HG02571 (cell line): ENCODE measurements around the gene SUCO.
"Not testable (repeated sequence)": the region's sequence is repeated elsewhere in the genome, so short reads cannot be mapped to it uniquely, and the experiment has no call there.

ENCODE experiments used
- ATAC-seq: cut with Tn5 transposase; IDR thresholded peaks from one replicate; pipeline ENCODE4 v1.9.1; 2021; ENCODE audit warnings: mild to moderate bottlenecking, moderate library complexity; ENCODE audit not compliant: unreplicated experiment

Gene SUCO

GRCh38 chr1:172559572-172560210, 26.7 kb downstream of the SUCO start:
- no peak for ATAC-seq

GRCh38 chr1:172561252-172561651, 28.3 kb downstream of the SUCO start:
- ATAC-seq, result no peak

GRCh38 chr1:172566196-172566997, 33.4 kb downstream of the SUCO start:
- no peak for ATAC-seq

GRCh38 chr1:172567720-172568119, 34.8 kb downstream of the SUCO start:
- ATAC-seq, result no peak

- no peak for ATAC-seq
These were observed 41.1 kb downstream of the SUCO start for GRCh38 chr1:172574080-172574479.

- no peak for ATAC-seq
These were observed 45.6 kb downstream of the SUCO start for GRCh38 chr1:172578586-172578985.

GRCh38 chr1:172581273-172581672, 48.3 kb downstream of the SUCO start:
- no peak for ATAC-seq

- no peak for ATAC-seq
These were observed 48.8 kb downstream of the SUCO start for GRCh38 chr1:172581779-172582178.

- no peak for ATAC-seq
These were observed 49.9 kb downstream of the SUCO start for GRCh38 chr1:172582889-172583288.

GRCh38 chr1:172585348-172585747, 52.4 kb downstream of the SUCO start:
- no peak for ATAC-seq

GRCh38 chr1:172585861-172586260, 52.9 kb downstream of the SUCO start:
- no peak for ATAC-seq

GRCh38 chr1:172588296-172589291, 55.6 kb downstream of the SUCO start:
- ATAC-seq, result no peak

GRCh38 chr1:172589553-172589952, 56.6 kb downstream of the SUCO start:
- ATAC-seq, result no peak

- not testable (repeated sequence) for ATAC-seq
These were observed 58.5 kb downstream of the SUCO start for GRCh38 chr1:172591429-172591828.

GRCh38 chr1:172595066-172595465, 62.1 kb downstream of the SUCO start:
- ATAC-seq, result not testable (repeated sequence)

- not testable (repeated sequence) for ATAC-seq
These were observed 63.8 kb downstream of the SUCO start for GRCh38 chr1:172596782-172597181.

GRCh38 chr1:172599912-172600311, 67.0 kb downstream of the SUCO start:
- no peak for ATAC-seq

- ATAC-seq, result no peak
These were observed 67.7 kb downstream of the SUCO start for GRCh38 chr1:172600615-172601014.

- no peak for ATAC-seq
These were observed 68.2 kb downstream of the SUCO start for GRCh38 chr1:172601046-172601630.

GRCh38 chr1:172602706-172603105, 69.8 kb downstream of the SUCO start:
- no peak for ATAC-seq

- no peak for ATAC-seq
These were observed 70.9 kb downstream of the SUCO start for GRCh38 chr1:172603816-172604215.
